H1 (cell line): Measurements from ENCODE around the gene JAK2.

Experiments used
- ASH2L ChIP-seq: fragments of 200-600, 300-600 bp; sonication (generic); IDR thresholded peaks from one replicate; pipeline ENCODE4 v1.7.1; 2017; ENCODE audit warnings: low read length
- BCL11A ChIP-seq, 2 experiments: IDR thresholded peaks; one replicate each; pipeline ENCODE4 v1.6.1; 2011; ENCODE audit warnings: low read depth in 2 of 2, low read length in 2 of 2, mild to moderate bottlenecking in 2 of 2
- CREB1 ChIP-seq: IDR thresholded peaks from 2 replicates; pipeline ENCODE4 v1.6.1; 2012; ENCODE audit warnings: inconsistent platforms
- CTCF ChIP-seq, 3 experiments: IDR thresholded peaks; 1 replicate in 2 of 3; 2 replicates in 1 of 3; pipeline versions ENCODE4 v1.5.1 to v1.6.1; 2011; ENCODE audit warnings: low read length in 3 of 3, mild to moderate bottlenecking in 3 of 3, inconsistent platforms in 2 of 3, low read depth in 1 of 3, moderate library complexity in 1 of 3; ENCODE audit not compliant: insufficient read depth in 1 of 3; ENCODE audit errors: control extremely low read depth in 1 of 3
- HDAC6 ChIP-seq: IDR thresholded peaks from one replicate; pipeline ENCODE4 v1.7.1; 2012; ENCODE audit warnings: low read depth, mild to moderate bottlenecking, inconsistent platforms, low read length, moderate library complexity
- JUND ChIP-seq: IDR thresholded peaks from 2 replicates; pipeline ENCODE4 v1.6.1; 2011; ENCODE audit warnings: mild to moderate bottlenecking, improper control_type of control experiment, low read length
- POLR2AphosphoS5 ChIP-seq: IDR thresholded peaks from 2 replicates; pipeline ENCODE4 v1.6.1; 2011; ENCODE audit warnings: low read depth, low read length
- RAD21 ChIP-seq, 2 experiments: IDR thresholded peaks in 1 of 2; conservative IDR thresholded peaks in 1 of 2; 2 replicates each; pipeline ENCODE4 v1.6.1; 2011; ENCODE audit warnings: low read depth in 2 of 2, low read length in 2 of 2, improper control_type of control experiment in 1 of 2, inconsistent platforms in 1 of 2, mild to moderate bottlenecking in 1 of 2, moderate library complexity in 1 of 2
- RXRA ChIP-seq: IDR thresholded peaks from 2 replicates; pipeline ENCODE4 v1.6.1; 2011; ENCODE audit warnings: low read depth, mild to moderate bottlenecking, low read length, moderate library complexity; ENCODE audit not compliant: insufficient read depth
- SRF ChIP-seq: IDR thresholded peaks from 2 replicates; pipeline ENCODE4 v1.6.1; 2011; ENCODE audit warnings: mild to moderate bottlenecking, low read depth, low read length, moderate library complexity
- ZNF274 ChIP-seq: IDR thresholded peaks from 2 replicates; pipeline ENCODE4 v1.7.0; 2012; ENCODE audit warnings: low read length, borderline replicate concordance; ENCODE audit errors: extremely low read depth
- TF ChIP-seq, protein P1 (sequence below): IDR thresholded peaks from 2 replicates; pipeline ENCODE4 v1.6.1; 2011; ENCODE audit warnings: low read depth, mild to moderate bottlenecking, low read length; ENCODE audit not compliant: insufficient read depth
- TF ChIP-seq, protein P2 (sequence below): IDR thresholded peaks from 2 replicates; pipeline ENCODE4 v1.6.1; 2012; ENCODE audit warnings: inconsistent platforms

DNA sequence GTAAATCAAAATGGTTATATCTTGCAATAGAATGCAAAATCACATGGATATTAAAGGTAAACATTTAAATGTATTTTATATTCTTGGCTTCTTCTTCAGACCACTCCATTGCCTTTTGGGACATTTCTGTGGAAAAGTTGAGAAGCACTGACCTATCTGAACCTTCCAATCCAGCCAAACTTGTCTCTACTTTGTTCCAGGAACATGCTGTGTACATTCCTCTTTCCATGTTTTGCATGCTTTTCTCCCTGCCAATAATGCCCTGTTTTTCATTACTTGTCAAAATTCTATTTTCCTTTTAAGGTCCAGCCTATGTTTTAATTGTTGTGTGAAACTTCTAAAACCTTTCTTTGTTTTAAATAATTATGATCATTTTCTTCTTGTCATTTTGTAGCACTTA lies 28.3 kb downstream of the JAK2 start:
- no peak for TF ChIP-seq JUND
- no peak for TF ChIP-seq CTCF (IDR thresholded peaks at IDR 0.05; ENCODE audit: control extremely low read depth in 1 of 3, insufficient read depth in 1 of 3, low read depth in 1 of 3, low read length in 3 of 3)
- TF ChIP-seq HDAC6 = no peak
- TF ChIP-seq, protein P1, sequence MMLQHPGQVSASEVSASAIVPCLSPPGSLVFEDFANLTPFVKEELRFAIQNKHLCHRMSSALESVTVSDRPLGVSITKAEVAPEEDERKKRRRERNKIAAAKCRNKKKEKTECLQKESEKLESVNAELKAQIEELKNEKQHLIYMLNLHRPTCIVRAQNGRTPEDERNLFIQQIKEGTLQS = no peak
- TF ChIP-seq RXRA = no peak
- no peak for TF ChIP-seq CREB1
- TF ChIP-seq ZNF274 = no peak
- TF ChIP-seq POLR2AphosphoS5 = no peak
- TF ChIP-seq SRF = no peak
- no peak for TF ChIP-seq ASH2L
- TF ChIP-seq, protein P2, sequence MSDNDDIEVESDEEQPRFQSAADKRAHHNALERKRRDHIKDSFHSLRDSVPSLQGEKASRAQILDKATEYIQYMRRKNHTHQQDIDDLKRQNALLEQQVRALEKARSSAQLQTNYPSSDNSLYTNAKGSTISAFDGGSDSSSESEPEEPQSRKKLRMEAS = no peak
- no peak for TF ChIP-seq BCL11A (IDR thresholded peaks at IDR 0.05; ENCODE audit: low read depth in 2 of 2, low read length in 2 of 2)
- TF ChIP-seq RAD21 (IDR thresholded peaks at IDR 0.05 in 1 of 2, conservative IDR thresholded peaks at IDR 0.05 in 1 of 2; ENCODE audit: low read depth in 2 of 2, low read length in 2 of 2) = no peak
